Activated CD4-positive, alpha-beta T cell treated with anti-CD3 and anti-CD28 coated beads, Interleukin-2, amount 50 U/mL, for 4 hours (primary cell): Measurements from ENCODE around the gene NDUFC2.
"Not testable (repeated sequence)": the region's sequence is repeated elsewhere in the genome, so short reads cannot be mapped to it uniquely, and the experiment has no call there.

Source experiments
- DNase-seq, 2 experiments: peaks; one replicate each; pipeline ENCODE4 v3.0.0-alpha.2; 2020

Gene NDUFC2

DNA sequence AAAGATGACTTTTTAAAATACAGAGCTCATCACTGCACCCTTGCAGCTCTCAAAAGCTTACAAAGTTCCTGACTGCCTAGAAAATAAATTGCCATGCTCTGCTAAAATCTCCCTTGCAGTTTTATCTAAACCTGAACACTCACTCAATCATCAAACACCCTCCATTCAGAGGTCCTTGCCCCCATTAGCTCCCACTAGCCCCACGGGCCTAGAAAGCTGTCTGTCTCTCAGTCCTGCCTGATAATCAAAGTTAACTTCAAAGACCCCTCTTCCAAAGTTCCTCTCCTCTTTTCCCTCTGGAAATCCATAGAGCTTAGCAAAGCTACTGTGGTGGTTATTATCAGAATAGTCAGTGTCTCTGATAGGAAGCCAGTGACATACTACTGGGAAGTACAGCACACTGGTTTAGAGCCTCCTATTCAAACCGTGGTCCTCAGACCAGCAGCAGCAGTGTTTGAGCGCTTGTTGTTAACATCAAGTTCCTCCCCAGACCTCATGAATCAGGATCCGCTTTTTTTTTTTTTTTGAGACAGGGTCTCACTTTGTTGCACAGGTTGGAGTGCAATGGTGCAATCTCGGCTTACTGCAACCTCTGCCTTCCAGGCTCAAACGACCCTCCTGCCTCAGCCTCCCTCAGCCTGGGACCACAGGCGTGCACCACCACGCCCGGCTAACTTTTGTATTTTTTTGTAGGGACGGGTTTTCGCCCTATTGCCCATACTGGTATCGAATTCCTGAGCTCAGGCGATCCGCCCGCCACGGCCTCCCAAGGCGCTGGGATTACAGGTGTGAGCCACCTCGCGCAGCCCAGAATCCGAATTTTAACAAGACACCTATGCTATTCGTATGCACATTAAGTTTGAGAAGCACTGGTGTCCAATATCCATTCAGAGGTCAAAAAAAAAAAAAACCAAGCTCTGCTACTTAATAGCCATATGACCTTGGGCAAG lies 1.2 kb downstream of the NDUFC2 start:
- DNase-seq: no peak

DNA sequence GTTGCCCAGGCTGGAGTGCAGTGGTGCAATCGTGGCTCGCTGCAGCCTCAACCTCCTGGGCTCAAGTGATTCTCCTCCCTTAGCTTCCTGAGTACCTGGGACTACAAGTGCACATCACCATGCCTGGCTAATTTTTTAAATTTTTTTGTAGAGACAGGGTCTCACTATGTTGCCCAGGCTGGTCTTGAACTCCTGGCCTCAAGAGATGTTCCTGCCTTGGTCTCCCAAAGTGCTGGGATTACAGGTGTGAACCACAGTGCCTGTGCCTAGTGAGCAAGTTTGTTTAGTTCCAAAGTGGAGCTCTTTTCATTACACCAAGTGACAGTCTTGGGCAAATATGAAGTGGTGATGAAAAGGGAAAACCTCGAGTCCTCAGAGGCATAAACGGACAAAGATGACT lies 2.1 kb downstream of the NDUFC2 start:
- DNase-seq: not testable (repeated sequence)

DNA sequence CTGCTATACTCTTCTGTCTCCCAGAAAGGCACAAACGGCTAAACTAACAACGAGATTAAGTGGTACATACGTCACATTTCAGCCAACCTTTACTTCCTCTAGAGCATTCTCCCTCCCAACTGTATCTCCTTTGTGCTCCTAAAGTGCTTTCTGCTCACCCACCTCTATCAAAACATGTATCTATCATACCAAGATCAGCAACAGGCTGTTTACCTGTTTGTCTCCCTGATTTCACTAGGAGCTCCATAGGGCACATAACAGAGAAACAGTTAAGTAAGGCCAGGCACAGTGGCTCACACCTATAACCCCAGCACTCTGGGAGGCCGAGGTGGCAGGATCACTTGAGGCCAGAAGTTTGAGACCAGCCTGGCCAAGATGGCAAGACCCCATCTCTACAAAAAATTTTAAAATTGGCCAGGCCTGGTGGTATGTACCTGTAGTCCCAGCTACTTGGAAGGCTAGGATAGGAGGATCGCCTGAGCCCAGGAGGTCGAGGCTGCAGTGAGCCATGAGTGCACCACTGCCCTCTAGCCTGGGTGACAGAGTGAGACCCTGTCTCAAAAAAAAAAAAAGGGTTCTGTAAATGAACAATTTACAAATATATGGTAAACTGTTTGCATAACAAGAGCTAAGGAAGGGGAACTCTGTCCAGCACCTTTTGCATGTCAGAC lies 2.8 kb downstream of the NDUFC2 start:
- DNase-seq: no peak

DNA sequence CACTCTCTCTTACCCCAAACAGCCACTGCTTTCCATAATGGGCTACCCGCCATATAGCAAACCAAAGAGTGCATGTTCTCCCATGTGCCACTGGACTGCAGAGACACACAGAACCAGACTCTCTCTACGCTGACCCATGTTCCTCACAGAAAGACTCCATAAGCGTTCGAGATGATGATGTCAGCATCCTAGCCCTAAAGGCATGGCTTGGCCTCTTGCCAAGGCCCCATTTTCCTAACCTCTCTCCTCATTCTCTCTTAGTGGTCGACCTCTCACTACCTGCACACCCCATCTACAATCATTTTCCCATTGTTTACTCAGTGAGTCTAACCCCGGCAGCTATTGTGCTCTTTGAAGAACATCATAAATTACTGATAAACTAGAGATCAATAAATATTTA lies 4.9 kb downstream of the NDUFC2 start:
- DNase-seq: no peak

DNA sequence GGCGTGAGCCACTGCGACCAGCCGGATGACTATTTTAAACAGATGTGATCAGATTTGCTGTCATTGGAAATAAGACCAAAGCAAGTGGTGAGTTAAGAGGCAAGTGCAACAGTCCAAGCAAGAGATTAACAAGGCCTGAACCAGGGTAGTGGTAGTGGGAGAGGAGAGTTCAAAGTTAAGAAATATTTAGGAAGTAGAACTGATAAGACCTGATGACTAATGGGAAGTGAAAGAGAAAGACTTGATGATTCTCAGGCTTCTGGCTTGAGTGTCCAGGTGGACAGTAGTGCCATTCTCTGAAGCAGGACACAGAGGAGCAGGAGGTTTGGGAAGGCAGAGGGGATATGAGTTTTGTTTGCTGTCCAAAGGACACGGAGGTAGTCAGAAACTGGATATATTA lies 7.2 kb downstream of the NDUFC2 start:
- no peak for DNase-seq

DNA sequence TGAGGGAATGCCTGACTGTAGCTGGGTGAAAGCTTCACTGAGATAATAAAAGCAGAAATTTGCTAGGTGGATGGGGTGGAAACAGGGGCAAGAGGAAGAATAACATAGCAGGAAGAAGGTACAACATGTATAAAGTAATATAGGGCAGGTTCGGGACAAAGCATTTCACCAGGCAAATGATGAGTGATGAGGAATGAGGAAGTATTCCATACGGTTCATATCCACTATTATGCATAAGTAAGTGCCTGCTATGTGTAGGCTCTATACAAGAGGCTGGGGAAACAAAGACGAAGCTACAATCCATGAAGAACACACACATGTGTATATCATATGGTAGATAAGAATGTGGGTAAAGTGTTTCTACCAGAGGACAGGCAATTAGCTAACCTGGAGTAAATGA lies 7.9 kb downstream of the NDUFC2 start:
- no peak for DNase-seq

DNA sequence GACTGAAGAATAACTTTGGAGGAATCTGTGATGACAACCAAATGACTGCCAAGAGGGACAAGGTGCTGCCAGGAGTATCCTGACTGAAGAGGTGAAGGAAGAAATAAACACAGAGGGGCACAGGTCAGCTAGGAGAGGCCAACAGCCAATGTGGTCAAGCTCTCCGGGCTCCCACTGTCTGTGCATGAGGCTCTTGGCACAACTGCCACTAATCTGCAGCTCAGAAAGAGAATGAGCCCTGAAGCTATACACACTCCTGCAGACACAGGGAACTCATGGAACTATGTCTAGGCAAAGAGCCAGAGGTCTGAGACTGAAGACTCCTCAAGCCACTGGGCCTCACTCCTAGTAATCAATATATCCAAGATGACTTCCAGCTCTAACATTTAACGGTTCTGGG lies 9.0 kb downstream of the NDUFC2 start:
- no peak for DNase-seq

DNA sequence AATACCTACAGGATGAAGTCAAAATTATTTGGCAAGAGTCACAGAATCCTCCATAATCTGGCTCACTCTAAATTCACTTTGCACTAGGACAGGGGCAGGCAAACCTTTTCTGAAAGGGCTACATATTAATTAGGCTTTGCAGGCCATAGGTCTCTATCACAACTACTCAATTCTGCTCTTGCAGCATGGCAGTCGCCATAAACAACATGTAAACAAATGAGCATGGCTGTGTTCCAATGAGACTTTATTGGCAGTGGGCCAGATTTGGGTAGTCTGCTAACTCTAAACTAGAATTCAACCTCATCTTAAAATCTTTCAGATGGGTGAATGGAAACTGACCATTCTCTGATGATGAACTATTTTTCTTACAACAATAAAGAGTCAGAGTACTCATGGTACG lies 10.2 kb downstream of the NDUFC2 start:
- no peak for DNase-seq

DNA sequence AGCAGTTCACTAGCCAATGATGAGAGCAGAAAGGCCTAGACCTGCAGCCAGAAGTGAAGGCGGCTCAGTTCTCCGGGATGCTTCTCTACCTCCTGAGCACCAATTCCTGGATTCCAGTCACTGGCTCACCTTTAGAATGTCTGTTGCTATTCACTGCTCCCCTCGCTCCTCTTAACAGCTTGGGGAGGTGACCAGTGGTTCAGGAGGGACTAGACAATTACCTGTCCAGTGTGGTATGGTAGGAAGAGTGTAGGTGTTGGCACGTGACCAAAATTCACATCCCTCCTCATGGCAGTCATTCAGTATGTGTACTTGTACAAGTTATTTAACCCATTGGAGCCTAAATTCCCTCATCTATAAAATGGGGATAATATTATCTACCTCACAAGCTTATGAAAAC lies 12.0 kb downstream of the NDUFC2 start:
- DNase-seq: no peak

DNA sequence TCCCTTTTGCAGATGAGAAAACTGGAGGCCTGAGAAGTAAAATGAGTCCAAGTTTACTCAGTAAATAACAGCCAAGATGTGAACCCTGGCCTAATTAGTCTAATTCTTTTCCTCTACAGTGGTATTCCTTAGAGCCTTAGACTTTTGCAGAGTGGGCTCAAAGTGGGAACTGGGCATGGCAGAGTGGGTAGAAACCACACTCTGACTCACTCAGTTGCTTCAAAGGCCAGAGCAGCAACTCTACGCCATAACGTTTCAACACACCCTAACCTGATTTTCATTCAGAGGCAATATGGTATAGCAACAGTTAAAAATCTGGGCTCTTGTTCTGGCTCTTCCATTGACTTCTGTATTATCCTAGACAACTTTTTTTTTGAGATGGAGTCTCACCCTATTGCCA lies 13.2 kb downstream of the NDUFC2 start:
- DNase-seq: no peak

DNA sequence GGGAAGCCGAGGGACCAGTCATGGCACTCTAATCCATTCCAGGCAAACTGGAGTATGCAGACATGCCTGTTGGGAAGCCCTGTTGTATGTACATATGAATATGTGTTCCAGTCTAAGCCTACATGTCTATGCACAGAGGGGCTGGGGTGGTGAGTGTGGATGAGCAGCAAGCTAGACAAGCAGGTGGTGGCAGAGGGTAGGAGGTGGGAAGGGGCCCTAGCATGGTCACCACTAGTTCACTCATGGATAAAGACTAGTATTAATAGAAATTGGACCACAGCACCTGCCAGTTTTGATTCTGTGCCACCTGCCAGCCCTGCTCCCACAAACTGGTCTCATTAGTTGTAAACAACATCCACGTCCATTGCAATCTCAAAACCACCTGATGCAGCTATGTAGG lies 14.5 kb downstream of the NDUFC2 start:
- DNase-seq: no peak

DNA sequence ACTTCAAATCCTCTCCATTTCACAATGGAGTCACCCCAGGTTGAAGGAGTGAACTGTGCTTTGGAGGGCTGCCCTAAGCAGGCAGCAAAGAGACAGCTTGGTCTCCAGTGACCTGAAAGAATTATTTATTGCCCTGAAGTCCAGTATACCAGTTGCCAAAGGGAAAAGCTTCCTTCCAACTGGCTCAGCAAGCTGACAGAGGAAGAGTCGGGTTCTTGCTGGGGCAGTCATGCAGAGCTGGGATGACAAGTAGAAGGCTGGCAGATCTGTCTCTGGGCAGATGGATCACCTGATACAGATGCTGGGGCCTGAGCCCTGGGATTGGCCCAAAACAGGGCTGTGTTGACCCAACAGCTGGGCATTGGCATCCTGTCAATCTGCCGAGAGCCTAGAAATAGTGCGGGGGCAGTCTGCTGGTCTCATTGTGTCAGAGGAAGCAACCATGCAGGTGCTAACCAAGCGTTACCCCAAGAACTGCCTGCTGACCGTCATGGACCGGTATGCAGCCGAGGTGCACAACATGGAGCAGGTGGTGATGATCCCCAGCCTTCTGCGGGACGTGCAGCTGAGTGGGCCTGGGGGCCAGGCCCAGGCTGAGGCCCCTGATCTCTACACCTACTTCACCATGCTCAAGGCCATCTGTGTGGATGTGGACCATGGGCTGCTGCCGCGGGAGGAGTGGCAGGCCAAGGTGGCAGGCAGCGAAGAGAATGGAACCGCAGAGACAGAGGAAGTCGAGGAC lies 16.1 kb downstream of the NDUFC2 start, which contains the start of gene THRSP:
THRSP (plus strand) TSS at position 422 of the 742 bp plus-strand sequence; CDS start at position 443, 21 bp downstream.
- no peak for DNase-seq

DNA sequence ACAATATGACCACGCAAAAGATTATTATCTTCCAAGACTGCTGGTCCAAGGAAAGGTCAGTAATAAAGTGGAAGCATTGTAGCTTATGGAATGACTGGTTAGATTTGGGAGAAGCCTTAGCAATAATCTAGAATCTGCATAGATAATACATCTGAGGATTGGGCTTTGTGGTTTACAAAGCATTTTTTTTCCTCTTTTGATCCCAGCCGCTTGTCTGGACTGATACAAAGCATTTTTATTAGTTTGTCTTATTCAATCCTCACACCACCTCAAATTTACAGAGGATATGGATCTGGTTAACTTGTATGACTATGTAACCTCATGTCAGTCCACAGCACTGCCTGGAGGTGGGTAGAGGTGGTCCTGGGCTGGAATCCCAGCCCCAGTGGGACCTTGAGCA lies 17.0 kb downstream of the NDUFC2 start:
- DNase-seq: no peak

DNA sequence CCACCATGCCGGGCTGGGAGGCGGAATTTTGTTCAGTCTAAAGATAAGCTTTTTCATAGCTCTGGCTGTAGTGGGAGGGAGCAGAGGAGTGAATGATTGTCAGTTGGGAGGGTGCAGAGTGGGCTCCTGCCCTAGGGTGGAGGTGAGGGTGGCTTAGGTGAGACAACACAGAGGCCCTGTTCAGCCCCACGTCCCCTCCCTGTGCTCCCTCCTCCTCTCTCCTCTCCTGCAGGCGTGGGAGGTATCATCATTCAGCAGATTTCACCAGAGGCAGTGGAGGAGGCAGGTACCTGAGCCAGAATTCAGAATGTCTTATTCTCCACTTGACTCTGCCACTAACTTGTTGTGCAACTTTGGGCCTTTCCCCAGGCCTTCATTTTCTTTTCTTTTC lies 17.7 kb downstream of the NDUFC2 start:
- DNase-seq: no peak

DNA sequence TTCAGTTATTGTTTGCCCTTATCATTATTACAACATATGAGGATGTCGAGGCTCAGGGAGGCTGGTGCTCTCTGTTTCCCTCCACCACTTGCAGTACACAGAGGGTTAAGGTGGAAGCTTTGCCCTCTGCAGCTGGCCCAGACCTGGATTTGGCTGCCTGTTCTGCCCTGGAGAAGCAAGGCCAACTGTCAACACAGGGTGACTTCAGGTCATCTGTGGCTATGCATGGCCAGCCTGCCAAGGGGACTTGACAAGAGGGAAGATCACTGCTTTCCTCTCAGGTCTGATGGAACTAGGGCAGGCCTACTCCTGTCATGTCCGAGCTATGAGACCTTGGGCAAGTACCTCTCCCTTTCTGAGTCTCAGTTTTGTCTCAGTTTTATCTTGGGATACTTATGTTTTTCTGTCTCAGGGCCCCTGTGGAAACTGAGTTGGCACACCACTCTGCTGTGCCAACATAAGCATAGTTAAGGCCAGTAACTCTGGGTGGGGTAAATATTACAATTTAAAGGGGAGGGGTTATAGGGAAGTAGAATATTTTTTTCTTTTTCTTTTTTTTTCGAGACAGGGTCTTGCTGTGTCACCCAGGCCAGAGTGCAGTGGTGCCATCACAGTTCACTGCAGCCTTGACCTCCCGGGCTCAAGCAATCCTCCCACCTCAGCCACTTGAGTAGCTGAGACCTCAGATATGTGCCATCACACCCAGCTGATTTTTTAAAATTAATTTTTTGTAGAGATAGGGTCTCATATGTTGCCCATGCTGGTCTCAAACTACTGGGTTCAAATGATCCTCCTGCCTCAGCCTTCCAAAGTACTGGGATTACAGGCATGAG lies 18.4 kb downstream of the NDUFC2 start:
- no peak for DNase-seq

DNA sequence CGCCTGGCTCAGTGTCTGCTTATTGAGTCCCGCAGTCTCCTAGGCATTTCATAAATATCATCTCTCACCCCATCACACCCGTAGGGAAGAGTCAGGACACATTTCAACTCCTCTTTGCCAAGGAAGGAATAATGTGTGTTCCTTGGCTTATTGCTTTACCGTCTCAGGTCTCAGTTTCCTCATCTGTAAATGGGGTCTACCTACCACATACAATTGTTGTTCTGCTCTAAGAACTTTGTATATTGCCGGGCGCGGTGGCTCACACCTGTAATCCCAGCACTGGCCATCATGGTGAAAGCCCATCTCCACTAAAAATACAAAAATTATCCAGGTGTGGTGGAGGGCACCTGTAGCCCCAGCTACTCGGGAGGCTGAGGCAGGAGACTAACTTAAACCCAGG lies 19.1 kb downstream of the NDUFC2 start:
- DNase-seq: no peak

DNA sequence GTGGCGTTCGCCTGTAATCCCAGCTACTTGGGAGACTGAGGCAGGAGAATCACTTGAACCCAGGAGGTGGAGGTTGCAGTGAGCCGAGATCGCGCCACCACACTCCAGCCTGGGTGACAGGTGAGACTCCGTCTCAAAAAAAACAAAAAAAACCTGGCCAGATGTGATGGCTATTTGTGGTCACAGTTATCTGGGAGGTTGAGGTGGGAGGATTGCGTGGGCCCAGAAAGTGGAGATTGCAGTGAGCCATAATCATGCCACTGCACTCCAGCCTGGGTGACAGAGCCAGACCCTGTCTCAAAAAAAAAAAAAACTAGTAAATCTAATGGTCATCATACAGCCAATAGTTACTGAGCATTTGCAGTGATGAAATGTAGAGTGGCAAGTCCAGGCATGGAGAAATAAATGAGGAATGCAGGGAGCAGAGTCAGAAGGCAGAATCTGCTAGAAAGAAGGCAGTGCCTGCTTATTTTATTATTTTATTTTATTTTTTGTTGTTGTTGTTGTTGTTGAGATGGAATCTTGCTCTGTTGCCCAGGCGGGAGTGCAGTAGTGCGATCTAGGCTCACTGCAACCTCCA lies 19.8 kb downstream of the NDUFC2 start:
- DNase-seq: not testable (repeated sequence)

DNA sequence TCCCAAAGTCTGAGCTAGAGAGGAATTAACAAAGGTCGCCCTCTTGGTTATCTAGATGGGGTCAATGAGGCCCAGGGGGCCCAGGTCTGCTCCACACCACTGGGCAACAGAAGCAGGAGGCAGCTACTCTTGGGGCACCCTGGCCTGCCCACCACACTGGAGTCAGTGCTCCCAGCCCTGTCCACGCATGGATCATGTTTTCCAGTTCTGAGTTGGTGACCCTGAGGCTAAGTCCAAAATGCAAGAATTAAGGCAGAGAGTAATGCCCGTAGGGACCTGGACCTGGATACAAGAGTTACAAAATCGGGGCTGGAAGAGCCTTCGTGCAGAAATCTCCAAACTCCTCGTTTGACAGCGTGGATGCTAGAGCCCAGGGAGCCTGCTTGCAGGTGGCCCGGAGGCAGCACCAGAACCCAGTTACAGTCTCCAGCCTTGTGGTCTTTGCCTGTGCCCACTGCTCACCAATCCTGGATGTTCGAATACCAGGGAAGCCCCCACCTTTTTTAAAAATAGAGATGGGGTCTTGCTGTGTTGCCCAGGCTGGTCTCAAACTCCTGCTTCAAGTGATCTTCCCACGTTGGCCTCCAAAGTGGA lies 22.1 kb downstream of the NDUFC2 start:
- no peak for DNase-seq

DNA sequence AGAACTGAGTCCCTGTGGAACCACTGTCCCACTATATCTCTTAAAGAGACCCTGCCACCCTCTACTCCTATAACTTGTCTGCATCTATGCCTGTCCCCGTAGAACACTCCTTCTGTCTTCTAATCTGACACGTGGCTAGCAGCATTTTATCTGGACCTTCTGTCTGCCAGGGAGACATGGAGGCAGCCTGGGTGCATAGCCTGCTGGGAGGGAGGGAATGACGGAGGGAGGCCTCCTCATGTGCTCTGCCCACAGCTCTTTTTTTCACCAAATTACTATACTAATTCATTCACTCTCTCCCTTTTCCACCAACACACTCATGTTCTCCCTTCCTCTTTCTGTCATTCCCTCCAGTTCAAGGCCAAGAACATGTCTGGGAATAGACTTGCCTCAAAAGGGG lies 23.6 kb downstream of the NDUFC2 start:
- no peak for DNase-seq

DNA sequence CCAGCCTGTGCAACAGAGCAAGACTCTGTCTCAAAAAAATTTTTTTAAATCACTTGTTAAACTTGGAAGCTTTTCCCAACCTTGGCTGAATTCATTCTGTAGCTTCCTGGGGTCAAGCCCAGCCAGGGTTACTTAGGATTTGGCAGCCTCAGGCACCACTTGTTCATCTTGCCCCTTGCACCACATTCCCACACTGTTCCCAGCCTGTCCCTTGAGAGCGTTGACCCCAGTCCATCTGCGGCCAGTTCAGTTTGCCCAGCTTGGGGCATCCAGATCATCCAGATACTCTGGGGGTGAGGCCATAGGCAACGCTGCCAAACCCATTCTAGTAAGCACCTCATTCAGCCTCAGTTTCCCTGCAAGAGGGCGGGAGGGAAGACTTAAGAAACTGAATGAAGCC lies 24.7 kb downstream of the NDUFC2 start:
- no peak for DNase-seq

DNA sequence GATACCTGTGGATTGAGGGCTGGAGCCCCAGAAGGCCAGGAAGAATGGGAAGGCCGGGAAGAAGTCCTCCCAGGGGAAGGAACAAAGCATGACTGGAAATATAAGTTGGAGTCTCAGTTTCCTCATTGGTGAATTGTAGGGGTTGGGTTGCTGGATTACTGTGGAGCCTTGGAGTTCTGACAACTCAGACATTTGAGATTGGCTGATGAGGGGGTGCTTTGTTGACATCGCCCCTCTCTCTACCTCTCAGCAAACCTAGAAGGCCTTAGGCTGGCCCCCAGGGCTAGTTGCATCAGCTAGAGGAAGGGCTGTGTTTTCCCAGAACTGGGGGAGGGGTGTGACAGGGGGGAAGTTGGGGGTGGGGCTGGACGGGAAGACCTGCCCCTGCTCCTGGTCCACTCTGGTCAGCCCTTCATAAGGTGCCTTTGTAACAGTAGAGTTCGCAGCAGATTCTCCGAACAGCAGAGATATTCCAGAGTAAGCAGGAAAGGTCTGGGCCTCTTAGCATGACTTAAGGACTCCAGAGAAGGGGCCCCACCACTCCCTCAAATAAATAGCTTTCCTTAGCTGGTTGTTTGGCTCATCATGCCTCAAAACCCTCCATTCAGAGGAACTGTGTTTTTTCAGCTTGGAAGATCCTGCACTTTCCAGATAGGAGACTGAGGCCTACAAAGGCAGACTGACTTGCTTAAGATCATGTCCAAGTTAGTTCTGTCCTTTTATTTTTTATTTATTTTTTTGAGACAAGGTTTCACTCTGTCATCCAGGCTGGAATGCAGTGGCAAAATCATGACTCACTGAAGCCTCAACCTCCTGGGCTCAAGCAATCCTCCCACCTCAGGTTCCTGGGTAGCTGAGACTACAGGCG lies 28.5 kb downstream of the NDUFC2 start:
- no peak for DNase-seq
